Stimulated activated CD8-positive, alpha-beta memory T cell treated with anti-CD3 and anti-CD28 coated beads, Interleukin-12 subunit alpha, Interleukin-12 subunit beta, amount 100 ng/mL, for 1 hour (primary cell): Measurements from ENCODE around the gene MAGEE1.

Experiments
- DNase-seq: peaks from one replicate; pipeline ENCODE4 v3.0.0-alpha.2; 2020; ENCODE audit warnings: low read depth

Gene MAGEE1, protein sequence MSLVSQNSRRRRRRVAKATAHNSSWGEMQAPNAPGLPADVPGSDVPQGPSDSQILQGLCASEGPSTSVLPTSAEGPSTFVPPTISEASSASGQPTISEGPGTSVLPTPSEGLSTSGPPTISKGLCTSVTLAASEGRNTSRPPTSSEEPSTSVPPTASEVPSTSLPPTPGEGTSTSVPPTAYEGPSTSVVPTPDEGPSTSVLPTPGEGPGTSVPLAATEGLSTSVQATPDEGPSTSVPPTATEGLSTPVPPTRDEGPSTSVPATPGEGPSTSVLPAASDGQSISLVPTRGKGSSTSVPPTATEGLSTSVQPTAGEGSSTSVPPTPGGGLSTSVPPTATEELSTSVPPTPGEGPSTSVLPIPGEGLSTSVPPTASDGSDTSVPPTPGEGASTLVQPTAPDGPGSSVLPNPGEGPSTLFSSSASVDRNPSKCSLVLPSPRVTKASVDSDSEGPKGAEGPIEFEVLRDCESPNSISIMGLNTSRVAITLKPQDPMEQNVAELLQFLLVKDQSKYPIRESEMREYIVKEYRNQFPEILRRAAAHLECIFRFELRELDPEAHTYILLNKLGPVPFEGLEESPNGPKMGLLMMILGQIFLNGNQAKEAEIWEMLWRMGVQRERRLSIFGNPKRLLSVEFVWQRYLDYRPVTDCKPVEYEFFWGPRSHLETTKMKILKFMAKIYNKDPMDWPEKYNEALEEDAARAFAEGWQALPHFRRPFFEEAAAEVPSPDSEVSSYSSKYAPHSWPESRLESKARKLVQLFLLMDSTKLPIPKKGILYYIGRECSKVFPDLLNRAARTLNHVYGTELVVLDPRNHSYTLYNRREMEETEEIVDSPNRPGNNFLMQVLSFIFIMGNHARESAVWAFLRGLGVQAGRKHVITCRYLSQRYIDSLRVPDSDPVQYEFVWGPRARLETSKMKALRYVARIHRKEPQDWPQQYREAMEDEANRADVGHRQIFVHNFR

GRCh38 chrX:76427560-76428242 is at the start of gene MAGEE1:
TSS of gene MAGEE1 (plus strand) at chrX:76427710. CDS start at chrX:76427931, 221 bp downstream.
- peak; percentile 59 for DNase-seq

GRCh38 chrX:76398970-76399369 is 28.5 kb upstream of the MAGEE1 start:
- no peak for DNase-seq

DNA sequence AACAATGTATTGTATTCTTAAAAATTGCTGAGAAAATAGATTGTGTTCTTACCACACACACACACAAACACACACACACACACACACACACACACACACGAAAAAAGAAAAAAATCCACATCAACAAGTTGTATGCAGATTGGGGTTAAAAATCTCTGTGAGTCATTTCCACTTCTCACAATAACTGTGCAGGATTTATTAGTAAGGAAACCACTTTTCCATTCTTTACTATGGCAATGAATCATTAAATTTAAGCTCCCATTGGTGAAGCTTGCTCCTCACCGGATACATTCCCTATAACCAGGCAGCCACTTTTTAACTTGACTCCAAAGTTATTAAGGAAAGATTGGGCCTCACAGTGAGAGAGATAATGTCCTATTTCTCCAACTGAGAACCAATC is 19.7 kb upstream of the MAGEE1 start:
- no peak for DNase-seq

DNA sequence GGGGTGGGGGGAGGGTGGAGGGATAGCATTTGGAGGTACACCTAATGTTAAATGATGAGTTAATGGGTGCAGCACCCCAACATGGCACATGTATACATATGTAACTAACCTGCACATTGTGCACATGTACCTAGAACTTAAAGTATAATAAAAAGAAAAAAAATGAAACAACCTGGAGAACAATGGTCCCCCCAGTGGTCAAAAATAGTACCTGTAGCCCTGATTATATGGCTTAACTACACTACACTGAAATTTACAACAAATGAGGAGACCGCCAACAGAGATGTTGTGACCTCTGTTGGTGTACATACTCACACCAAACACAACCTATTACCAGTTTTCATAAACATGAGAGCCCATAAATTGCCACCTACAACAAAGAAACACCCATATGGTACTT is 7.3 kb upstream of the MAGEE1 start:
- no peak for DNase-seq

- DNase-seq = no peak
Measured at GRCh38 chrX:76428243-76429130, 977 bp downstream of the MAGEE1 start.

GRCh38 chrX:76433219-76433618 is 5.7 kb downstream of the MAGEE1 start:
- no peak for DNase-seq

DNA sequence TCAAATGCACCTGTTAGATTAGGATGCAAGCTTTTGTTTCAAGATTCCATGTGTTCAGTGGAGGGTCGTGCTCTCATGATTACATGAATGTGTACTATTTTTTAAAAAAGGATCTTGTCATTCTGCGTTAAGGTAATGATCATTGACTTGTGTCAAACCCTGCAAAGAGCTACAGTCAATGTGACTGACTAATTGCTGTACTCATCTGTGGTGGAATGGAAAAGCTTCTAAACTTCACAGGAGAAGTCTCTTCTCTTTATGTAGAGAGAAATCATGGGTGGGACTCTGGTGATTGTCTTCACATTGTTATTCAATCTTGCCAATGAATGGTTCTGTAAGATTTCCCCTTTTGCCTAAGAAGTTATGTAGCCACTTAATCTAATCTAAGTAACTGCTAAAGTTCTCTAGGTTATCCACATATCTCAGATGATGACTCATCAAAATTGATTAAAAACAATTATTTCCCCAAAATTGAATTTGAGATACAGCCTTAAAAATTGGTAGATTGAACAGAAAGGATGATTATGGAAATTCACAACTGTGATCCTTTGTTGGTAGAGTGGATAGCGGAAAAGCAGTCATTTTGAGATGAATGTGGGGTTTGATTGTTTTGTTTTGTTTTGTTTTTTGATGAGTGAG is 6.7 kb downstream of the MAGEE1 start:
- no peak for DNase-seq

GRCh38 chrX:76439188-76439587 is 11.7 kb downstream of the MAGEE1 start:
- DNase-seq = no peak

DNA sequence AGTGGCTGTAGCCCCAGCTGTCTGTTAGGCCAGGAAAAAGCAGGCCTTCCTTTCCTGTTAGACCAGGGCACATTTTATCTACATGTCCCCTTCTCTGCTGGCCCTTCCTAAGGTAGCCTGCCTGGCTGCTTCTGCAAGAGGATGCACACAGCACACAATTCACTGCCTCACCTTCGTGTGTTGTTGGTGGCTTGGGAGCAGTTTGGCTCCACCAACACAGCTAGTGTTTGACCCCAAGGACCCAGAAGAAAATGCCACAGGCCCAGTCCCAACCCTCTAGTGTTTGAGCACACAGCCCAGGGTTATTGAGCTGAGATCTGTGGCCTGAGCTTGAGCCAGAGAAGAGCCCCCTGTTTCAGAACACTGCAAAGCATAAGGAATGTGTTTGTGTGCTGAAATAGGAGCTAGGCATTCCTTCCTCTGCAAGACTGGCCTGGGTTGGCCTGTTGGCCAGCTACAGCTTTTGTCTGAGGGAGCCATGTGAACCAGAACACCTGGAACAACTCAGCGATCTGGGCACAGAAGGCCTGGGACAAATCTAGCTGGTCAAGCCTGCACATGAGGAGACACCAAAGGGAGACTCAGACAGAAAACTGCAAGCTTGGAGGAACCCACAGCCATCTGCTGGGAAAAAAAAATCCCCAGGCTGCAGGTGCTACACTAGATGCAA is 26.4 kb downstream of the MAGEE1 start:
- DNase-seq = no peak

DNA sequence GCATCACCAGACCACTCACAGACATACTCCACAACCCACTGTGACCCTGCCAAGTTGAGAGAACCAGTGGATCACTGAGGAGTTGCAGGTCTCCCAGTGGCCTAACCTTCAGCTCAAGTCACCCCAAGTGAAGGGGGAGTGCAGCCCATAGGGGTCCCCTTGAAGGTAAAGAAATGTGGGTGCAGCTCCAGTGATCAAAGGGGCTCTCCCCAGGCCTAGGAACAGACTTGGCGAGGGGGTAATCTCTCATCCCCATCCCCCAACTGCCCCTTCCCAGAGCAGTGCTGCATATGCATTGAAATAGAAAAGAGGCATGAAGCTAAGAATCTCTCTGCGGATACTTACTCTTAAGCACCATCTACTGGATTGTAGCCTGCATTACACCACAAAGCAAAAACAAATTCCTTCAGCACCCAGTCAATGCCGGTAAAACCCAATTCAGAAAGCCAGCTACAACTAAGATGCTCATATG is 27.0 kb downstream of the MAGEE1 start:
- no peak for DNase-seq

GRCh38 chrX:76477353-76477752 is 49.8 kb downstream of the MAGEE1 start:
- DNase-seq = no peak
